SU-DHL-6 (cell line): ENCODE results near the gene PID1.

Experiments
- H2AFZ ChIP-seq: fragments of 200-600 bp; sonication (generic); 2 replicates; pipeline ENCODE4 v1.6.1; 2014; ENCODE audit warnings: low read depth, mild to moderate bottlenecking, moderate library complexity, mixed read lengths, antibody characterized with exemption, low read length; ENCODE audit not compliant: severe bottlenecking
- H3F3A ChIP-seq: fragments of 200-600 bp; shearing (Covaris generic); 2 replicates; pipeline ENCODE4 v1.6.0; 2016; ENCODE audit warnings: antibody characterized with exemption, mild to moderate bottlenecking; ENCODE audit not compliant: insufficient read depth
- H3K27ac ChIP-seq: fragments of 200-600 bp; sonication (generic); 2 replicates; pipeline ENCODE4 v1.5.1; 2016; ENCODE audit warnings: low read depth, mild to moderate bottlenecking, low read length, moderate library complexity, mixed read lengths
- H3K27me3 ChIP-seq: fragments of 200-600 bp; sonication (generic), shearing (Covaris generic); 2 replicates; pipeline ENCODE4 v1.6.0; 2014; ENCODE audit warnings: mild to moderate bottlenecking, low read length
- H3K36me3 ChIP-seq: fragments of 200-600 bp; sonication (generic); 2 replicates; pipeline ENCODE4 v1.6.1; 2014; ENCODE audit warnings: mild to moderate bottlenecking, low read length, mixed read lengths
- H3K4me2 ChIP-seq: fragments of 300-600, 200-600 bp; shearing (Covaris generic), sonication (generic); 2 replicates; pipeline ENCODE4 v1.6.0; 2014; ENCODE audit warnings: low read length, low read depth, mild to moderate bottlenecking; ENCODE audit not compliant: poor library complexity, severe bottlenecking
- H3K4me3 ChIP-seq: fragments of 200-600 bp; sonication (generic); 2 replicates; pipeline ENCODE4 v1.5.1; 2014; ENCODE audit warnings: antibody characterized with exemption, low read length, mild to moderate bottlenecking, mixed read lengths; ENCODE audit not compliant: insufficient read depth, poor library complexity, severe bottlenecking
- H3K79me2 ChIP-seq: fragments of 200-600 bp; sonication (generic); 2 replicates; pipeline ENCODE4 v1.6.1; 2014; ENCODE audit warnings: mild to moderate bottlenecking, low read length, moderate library complexity; ENCODE audit not compliant: insufficient read depth
- H3K9ac ChIP-seq: fragments of 200-600 bp; sonication (generic); 2 replicates; pipeline ENCODE4 v1.7.0; 2014; ENCODE audit warnings: mild to moderate bottlenecking, low read length
- H3K9me2 ChIP-seq: fragments of 200-600 bp; sonication (generic); replicated peaks from 2 replicates; pipeline ENCODE4 v1.6.1; 2014; ENCODE audit warnings: low read length; ENCODE audit not compliant: insufficient read depth
- H3K9me3 ChIP-seq: fragments of 200-600 bp; sonication (generic); 2 replicates; pipeline ENCODE4 v1.6.1; 2014; ENCODE audit warnings: low read length, mixed read lengths; ENCODE audit not compliant: insufficient read depth
- H4K20me1 ChIP-seq: fragments of 200-600 bp; sonication (generic); 2 replicates; pipeline ENCODE4 v1.6.1; 2014; ENCODE audit warnings: low read depth, mild to moderate bottlenecking, antibody characterized with exemption, low read length, moderate library complexity, mixed read lengths
- CTCF ChIP-seq: fragments of 200-600 bp; sonication (generic); IDR thresholded peaks from one replicate; pipeline ENCODE4 v1.5.1; 2017; ENCODE audit warnings: antibody characterized with exemption, mild to moderate bottlenecking, low read length, moderate library complexity; ENCODE audit not compliant: insufficient read depth, poor library complexity, severe bottlenecking
- EZH2phosphoT487 ChIP-seq: fragments of 200-600 bp; sonication (generic), shearing (Covaris generic); conservative IDR thresholded peaks from 2 replicates; pipeline ENCODE4 v1.6.1; 2018; ENCODE audit warnings: mild to moderate bottlenecking, antibody characterized with exemption, low read length, moderate library complexity, mixed read lengths

Gene PID1

GRCh38 chr2:229154381-229154780, 116.7 kb downstream of the PID1 start:
- Histone ChIP-seq H4K20me1 (no peaks in the 10 kb centered on the region), H3K36me3 (no peaks in the 10 kb centered on the region), H3K27ac (no peak overlapping the region), H3K9me3 (no peaks in the 10 kb centered on the region), H3F3A (no peaks in the 10 kb centered on the region), H3K4me3 (no peak overlapping the region), H3K27me3 (no peaks in the 10 kb centered on the region), H3K9me2 (no peaks in the 10 kb centered on the region), H3K4me2 (no peak overlapping the region), H3K9ac (no peak overlapping the region), H3K79me2 (no peaks in the 10 kb centered on the region), H2AFZ (no peak overlapping the region)
- TF ChIP-seq CTCF = no peak
- no peak for TF ChIP-seq EZH2phosphoT487

GRCh38 chr2:229153951-229154350, 117.1 kb downstream of the PID1 start:
- H3K27ac ChIP-seq = no peak overlapping the region
- TF ChIP-seq CTCF (no peak), EZH2phosphoT487 (no peak)
- H3K9me2 ChIP-seq = no peaks in the 10 kb centered on the region

GRCh38 chr2:229153267-229153666, 117.8 kb downstream of the PID1 start:
- H3K9me2 ChIP-seq = no peaks in the 10 kb centered on the region
- no peaks in the 10 kb centered on the region for H3K79me2 ChIP-seq
- H3K4me3 ChIP-seq = no peak overlapping the region
- H3F3A ChIP-seq = no peaks in the 10 kb centered on the region
- no peak overlapping the region for H3K4me2 ChIP-seq
- H3K9ac ChIP-seq = no peak overlapping the region
- no peaks in the 10 kb centered on the region for H4K20me1 ChIP-seq
- no peak overlapping the region for H3K27ac ChIP-seq
- H3K9me3 ChIP-seq = no peaks in the 10 kb centered on the region
- H3K27me3 ChIP-seq = no peaks in the 10 kb centered on the region
- no peak overlapping the region for H2AFZ ChIP-seq
- H3K36me3 ChIP-seq = no peaks in the 10 kb centered on the region
- TF ChIP-seq EZH2phosphoT487 = no peak
- no peak for TF ChIP-seq CTCF

More at GRCh38 chr2:229153951-229154350, 117.1 kb downstream of the PID1 start:
- H4K20me1 ChIP-seq = no peaks in the 10 kb centered on the region
- no peak overlapping the region for H3K4me2 ChIP-seq
- no peaks in the 10 kb centered on the region for H3F3A ChIP-seq
- no peak overlapping the region for H3K9ac ChIP-seq
- H3K36me3 ChIP-seq = no peaks in the 10 kb centered on the region
- no peaks in the 10 kb centered on the region for H3K27me3 ChIP-seq
- H2AFZ ChIP-seq = no peak overlapping the region
- no peaks in the 10 kb centered on the region for H3K9me3 ChIP-seq
- no peaks in the 10 kb centered on the region for H3K79me2 ChIP-seq
- H3K4me3 ChIP-seq = no peak overlapping the region

GRCh38 chr2:229152674-229153073, 118.4 kb downstream of the PID1 start:
- no peaks in the 10 kb centered on the region for H3K9me3 ChIP-seq
- no peak overlapping the region for H3K9ac ChIP-seq
- no peaks in the 10 kb centered on the region for H3K36me3 ChIP-seq
- no peak overlapping the region for H3K4me3 ChIP-seq
- no peak overlapping the region for H2AFZ ChIP-seq
- no peaks in the 10 kb centered on the region for H3K27me3 ChIP-seq
- no peak overlapping the region for H3K4me2 ChIP-seq
- H3K27ac ChIP-seq = no peak overlapping the region
- no peaks in the 10 kb centered on the region for H3F3A ChIP-seq
- H4K20me1 ChIP-seq = no peaks in the 10 kb centered on the region
- H3K9me2 ChIP-seq = no peaks in the 10 kb centered on the region
- H3K79me2 ChIP-seq = no peaks in the 10 kb centered on the region
- TF ChIP-seq EZH2phosphoT487 = no peak
- TF ChIP-seq CTCF = no peak
